ENCODE measurements around the gene NCK2. TPM values are rescaled to one million over a fixed set of nuclear protein-coding genes. Genes with fewer than 3 reads are reported as not detected.

NCK2 gene
- total RNA-seq, 1 donor from 2014 or later = 92.5 TPM

DNA sequence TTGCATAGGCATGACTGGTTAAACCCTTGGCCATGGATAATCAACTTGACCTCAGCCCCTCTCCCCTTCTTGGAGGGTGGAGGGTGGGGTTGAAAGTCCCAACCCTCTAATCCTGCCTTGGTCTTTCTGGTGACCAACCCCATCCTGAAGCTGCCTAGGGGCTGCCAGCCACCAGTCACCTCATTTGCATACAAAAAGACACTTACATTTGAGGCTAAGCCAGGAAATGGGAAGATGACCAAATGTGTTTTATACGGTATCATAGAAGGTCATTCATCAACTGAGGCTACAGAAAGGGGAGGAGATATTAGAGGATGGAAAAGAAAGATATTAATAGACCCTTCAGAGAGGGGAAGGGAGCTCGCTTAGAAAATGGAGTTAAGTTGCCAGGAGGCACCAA, 96.8 kb downstream of the NCK2 start:
- no peak for DNase-seq (ENCODE audit: low spot score, unreplicated experiment)
- no peak for TF ChIP-seq CTCF (IDR thresholded peaks at IDR 0.05; ENCODE audit: unreplicated experiment)
- Mint-ChIP-seq H3K36me3 (ENCODE audit: insufficient read depth) (peaks cover 14% of the 10 kb centered on the region), H3K27me3 (no peaks in the 10 kb centered on the region), H3K9me3 (ENCODE audit: low read depth) (peaks cover 4% of the 10 kb centered on the region), H3K4me3 (ENCODE audit: low read depth) (no peak overlapping the region), H3K4me1 (ENCODE audit: low read depth) (peaks cover 21% of the 10 kb centered on the region), H3K27ac (no peak overlapping the region)

GRCh38 chr2:105842555-105842954, 97.8 kb downstream of the NCK2 start:
- H3K27ac Mint-ChIP-seq = peak overlapping the region; percentile 50
- H3K36me3 Mint-ChIP-seq (ENCODE audit: insufficient read depth) = peaks cover 14% of the 10 kb centered on the region
- H3K27me3 Mint-ChIP-seq = no peaks in the 10 kb centered on the region
- DNase-seq (ENCODE audit: low spot score, unreplicated experiment) = no peak
- H3K4me1 Mint-ChIP-seq (ENCODE audit: low read depth) = peaks cover 24% of the 10 kb centered on the region
- TF ChIP-seq CTCF (IDR thresholded peaks at IDR 0.05; ENCODE audit: unreplicated experiment) = no peak
- H3K9me3 Mint-ChIP-seq (ENCODE audit: low read depth) = no peaks in the 10 kb centered on the region
- no peak overlapping the region for H3K4me3 Mint-ChIP-seq (ENCODE audit: low read depth)

DNA sequence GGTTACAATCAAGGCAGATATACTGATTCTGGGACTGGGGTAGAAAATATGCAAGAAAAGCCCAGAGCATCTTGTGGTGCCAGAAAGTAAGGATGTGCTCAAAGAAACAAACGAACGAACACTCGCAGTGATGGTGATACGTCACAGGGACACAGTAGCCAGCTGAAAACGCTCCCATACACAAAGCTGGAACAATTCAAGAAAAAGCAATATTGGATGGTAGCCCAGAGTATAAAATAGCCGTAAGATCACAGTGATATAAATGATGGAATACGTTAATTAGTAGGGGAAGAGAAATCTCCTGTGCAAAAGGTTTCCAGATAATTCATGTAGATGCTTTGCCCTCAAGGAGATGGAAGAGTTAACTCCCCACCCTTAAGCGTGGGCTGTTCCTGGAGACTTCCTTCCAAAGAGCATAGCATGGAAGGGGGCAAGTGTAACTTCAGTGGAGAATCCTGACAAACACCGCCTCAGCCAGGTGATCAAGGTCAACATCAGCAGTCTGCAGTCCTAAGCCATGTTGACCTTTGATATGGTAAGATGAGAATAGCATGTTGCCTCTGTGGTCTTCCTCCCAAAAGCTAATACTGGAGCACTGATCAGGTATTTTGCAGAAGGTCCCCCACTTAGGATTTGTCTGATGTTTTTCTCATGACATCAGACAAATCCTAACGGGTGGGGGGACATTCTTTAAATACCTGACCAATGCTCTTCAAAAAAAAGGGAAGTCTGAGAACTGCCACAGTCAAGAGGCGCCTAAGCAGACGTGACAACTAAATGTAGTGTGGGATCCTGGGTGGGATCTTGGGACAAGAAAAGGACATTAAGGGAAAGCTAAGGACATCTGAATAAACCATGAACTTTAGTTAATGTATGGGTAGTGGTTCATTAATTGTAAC, 99.0 kb downstream of the NCK2 start:
- H3K27ac Mint-ChIP-seq = peak overlapping the region; percentile 85
- H3K4me1 Mint-ChIP-seq (ENCODE audit: low read depth) = peaks cover 23% of the 10 kb centered on the region
- H3K36me3 Mint-ChIP-seq (ENCODE audit: insufficient read depth) = peaks cover 16% of the 10 kb centered on the region
- H3K9me3 Mint-ChIP-seq (ENCODE audit: low read depth) = no peaks in the 10 kb centered on the region
- no peaks in the 10 kb centered on the region for H3K27me3 Mint-ChIP-seq
- no peak for DNase-seq (ENCODE audit: low spot score, unreplicated experiment)
- H3K4me3 Mint-ChIP-seq (ENCODE audit: low read depth) = no peak overlapping the region
- no peak for TF ChIP-seq CTCF (IDR thresholded peaks at IDR 0.05; ENCODE audit: unreplicated experiment)

DNA sequence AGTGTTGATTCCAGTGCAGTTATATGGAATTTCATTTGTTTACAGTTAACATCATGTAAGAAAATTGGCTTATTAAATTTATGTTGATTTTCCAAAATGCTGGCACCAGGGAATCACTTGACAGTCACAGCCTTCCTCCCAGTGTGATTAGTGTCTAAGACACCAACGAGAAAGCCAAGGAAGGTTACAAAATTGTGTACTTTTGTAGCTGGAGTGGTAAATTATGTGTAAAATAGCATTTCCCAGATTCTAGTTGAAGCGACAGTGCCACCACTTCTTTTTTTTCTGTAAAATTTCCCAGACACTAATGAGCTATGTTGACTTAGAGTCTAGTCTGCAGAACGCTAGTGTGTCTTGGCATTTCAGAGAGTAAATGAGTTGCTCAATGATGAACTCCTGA, 101.3 kb downstream of the NCK2 start:
- Mint-ChIP-seq H3K4me3 (ENCODE audit: low read depth) (no peak overlapping the region), H3K27ac (no peak overlapping the region), H3K9me3 (ENCODE audit: low read depth) (no peaks in the 10 kb centered on the region), H3K27me3 (no peaks in the 10 kb centered on the region), H3K36me3 (ENCODE audit: insufficient read depth) (peaks cover 11% of the 10 kb centered on the region), H3K4me1 (ENCODE audit: low read depth) (peaks cover 14% of the 10 kb centered on the region)
- no peak for TF ChIP-seq CTCF (IDR thresholded peaks at IDR 0.05; ENCODE audit: unreplicated experiment)
- no peak for DNase-seq (ENCODE audit: low spot score, unreplicated experiment)

GRCh38 chr2:105847056-105847455, 102.3 kb downstream of the NCK2 start:
- TF ChIP-seq CTCF (IDR thresholded peaks at IDR 0.05; ENCODE audit: unreplicated experiment) = no peak
- Mint-ChIP-seq H3K36me3 (ENCODE audit: insufficient read depth) (peaks cover 13% of the 10 kb centered on the region), H3K27me3 (no peaks in the 10 kb centered on the region), H3K9me3 (ENCODE audit: low read depth) (peaks cover 3% of the 10 kb centered on the region), H3K4me1 (ENCODE audit: low read depth) (peaks cover 14% of the 10 kb centered on the region), H3K4me3 (ENCODE audit: low read depth) (no peak overlapping the region), H3K27ac (peak overlapping the region; percentile 90)
- DNase-seq (ENCODE audit: low spot score, unreplicated experiment) = no peak
